Epithelial cell of proximal tubule (primary cell): ENCODE results near the gene CCDC57. TPM values are rescaled to one million over a fixed set of nuclear protein-coding genes. Genes with fewer than 3 reads are reported as not detected.

Source experiments
- DNase-seq: peaks from one replicate; pipeline ENCODE4 v3.0.0-alpha.2; 2011; ENCODE audit warnings: low read depth
- H3K4me3 ChIP-seq: 2 replicates; pipeline ENCODE4 v1.5.1; 2011; ENCODE audit warnings: low read depth, mild to moderate bottlenecking, low read length
- total RNA-seq: library from RNA; depleted of rRNA; stranded (reverse); fragments of >200 nt; gene quantifications from 2 replicates; pipeline ENCODE4 v1.2.3, GENCODE V29; 2015
- TF ChIP-seq, protein P1 (sequence below): conservative IDR thresholded peaks from 2 replicates; pipeline ENCODE4 v1.5.1; 2012; ENCODE audit warnings: low read depth, mild to moderate bottlenecking, low read length

The CCDC57 gene
- total RNA-seq, 1 donor from 2014 or later: 10.8 TPM

GRCh38 chr17:82217530-82218204, 5.0 kb upstream of the CCDC57 start:
- TF ChIP-seq, protein P1, sequence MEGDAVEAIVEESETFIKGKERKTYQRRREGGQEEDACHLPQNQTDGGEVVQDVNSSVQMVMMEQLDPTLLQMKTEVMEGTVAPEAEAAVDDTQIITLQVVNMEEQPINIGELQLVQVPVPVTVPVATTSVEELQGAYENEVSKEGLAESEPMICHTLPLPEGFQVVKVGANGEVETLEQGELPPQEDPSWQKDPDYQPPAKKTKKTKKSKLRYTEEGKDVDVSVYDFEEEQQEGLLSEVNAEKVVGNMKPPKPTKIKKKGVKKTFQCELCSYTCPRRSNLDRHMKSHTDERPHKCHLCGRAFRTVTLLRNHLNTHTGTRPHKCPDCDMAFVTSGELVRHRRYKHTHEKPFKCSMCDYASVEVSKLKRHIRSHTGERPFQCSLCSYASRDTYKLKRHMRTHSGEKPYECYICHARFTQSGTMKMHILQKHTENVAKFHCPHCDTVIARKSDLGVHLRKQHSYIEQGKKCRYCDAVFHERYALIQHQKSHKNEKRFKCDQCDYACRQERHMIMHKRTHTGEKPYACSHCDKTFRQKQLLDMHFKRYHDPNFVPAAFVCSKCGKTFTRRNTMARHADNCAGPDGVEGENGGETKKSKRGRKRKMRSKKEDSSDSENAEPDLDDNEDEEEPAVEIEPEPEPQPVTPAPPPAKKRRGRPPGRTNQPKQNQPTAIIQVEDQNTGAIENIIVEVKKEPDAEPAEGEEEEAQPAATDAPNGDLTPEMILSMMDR: no peak
- DNase-seq: no peak

DNA sequence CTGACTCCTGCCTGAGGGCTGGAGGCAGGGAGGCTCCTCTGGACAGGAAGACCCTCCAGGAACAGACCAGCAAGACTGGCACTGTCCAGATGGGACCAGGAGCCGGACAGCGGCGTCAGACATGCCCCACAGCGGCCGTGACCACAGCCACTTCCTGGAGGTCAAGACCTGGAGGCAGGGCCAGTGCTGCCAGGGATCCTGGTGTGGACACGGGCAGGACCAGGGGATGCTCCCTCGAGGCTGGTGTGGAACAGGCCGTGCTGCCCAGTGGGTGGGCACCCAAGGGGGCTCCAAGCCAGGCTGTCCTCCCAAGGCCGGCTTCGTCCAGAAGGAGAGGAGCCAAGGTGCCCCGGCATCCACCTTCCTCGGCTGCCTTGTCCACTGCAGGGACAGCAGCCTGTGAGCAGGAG, 4.5 kb upstream of the CCDC57 start:
- H3K4me3 ChIP-seq: no peak overlapping the region
- TF ChIP-seq, protein P1: no peak
- no peak for DNase-seq

More at GRCh38 chr17:82217530-82218204, 5.0 kb upstream of the CCDC57 start:
- no peak overlapping the region for H3K4me3 ChIP-seq

DNA sequence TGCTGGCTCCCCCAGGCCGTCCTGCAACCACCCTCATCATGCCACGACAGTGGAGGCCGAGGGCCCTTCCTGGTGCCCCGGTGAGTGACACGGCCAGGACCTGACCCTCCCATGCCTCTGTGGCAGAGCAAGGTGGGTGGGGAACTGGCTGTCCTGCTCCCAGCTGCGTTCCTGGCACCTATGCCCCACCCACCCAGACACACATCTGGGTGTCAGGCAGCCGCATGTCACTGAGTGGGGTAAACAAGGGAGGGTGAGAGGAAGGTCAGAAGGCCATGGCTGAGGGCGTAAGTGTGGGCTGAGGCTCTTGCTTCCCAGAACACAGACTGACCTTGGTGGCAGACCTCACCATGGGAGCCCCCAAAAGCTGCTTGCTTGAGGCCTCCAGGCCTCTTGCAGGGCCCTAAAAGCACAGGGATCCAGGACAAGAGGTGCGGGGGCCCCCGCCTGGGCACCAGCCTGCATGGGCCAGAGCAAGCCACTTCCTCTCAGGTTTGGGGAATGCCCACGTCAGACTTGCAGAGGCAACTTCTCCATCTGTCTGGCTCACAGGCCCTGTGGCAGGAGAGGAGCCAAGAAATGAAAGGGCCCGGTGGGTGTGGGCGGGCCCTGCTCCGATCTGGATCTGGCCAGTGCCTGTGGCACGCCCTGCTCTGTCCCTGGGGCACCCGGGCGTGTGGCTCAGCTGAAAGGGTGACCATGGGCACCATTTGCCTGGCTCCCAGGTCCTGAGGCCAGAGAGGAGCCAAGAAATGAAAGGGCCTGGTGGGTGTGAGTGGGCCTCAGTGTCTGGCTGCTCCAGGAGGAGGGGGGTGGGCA, 3.9 kb upstream of the CCDC57 start:
- no peak for DNase-seq
- H3K4me3 ChIP-seq: no peak overlapping the region
- TF ChIP-seq, protein P1: no peak

GRCh38 chr17:82215972-82216300, 3.3 kb upstream of the CCDC57 start:
- TF ChIP-seq, protein P1: no peak
- DNase-seq: no peak
- H3K4me3 ChIP-seq: no peak overlapping the region

DNA sequence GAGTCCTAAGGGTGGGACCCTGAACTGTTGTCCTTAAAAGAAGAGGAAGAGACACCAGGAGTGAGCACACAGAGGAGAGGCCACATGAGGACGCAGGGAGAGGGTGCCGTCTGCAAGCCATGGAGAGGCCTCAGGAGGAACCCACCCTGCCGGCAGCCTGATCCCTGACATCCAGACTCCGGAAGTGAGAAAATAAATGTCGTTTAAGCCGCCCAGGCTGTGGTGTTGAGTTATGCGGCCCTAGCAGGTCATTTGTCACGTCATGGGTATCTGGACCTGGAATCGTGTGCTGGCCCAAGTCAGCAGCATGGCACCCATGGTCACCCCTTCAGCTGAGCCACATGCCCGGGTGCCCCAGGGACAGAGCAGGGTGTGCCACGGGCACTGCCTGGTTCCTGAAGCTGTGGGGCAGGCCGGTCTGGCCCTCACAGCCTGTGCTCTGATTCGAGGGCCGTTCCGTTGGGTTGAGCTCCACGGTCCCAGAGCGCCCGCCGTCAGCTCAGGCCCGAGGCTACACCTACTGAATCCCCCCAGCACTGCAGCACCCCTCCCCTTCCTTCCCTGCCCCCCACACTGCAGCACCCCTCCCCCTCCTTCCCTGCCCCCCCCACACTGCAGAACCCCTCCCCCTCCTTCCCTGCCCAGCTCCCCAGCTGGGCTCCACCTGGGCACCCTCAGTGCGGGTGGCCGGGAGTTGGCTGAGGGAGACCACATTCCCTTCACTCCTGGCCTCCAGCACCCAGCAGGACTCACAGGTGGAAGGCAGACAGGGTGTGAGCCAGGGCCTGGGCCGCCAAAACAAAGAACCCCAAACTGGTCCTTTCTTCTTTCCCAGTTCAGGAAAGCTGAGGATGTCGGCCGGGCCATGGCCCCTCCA, 2.7 kb upstream of the CCDC57 start:
- no peak overlapping the region for H3K4me3 ChIP-seq
- no peak for DNase-seq
- TF ChIP-seq, protein P1: no peak

GRCh38 chr17:82214012-82214628, 1.5 kb upstream of the CCDC57 start:
- no peak for DNase-seq
- TF ChIP-seq, protein P1: no peak
- no peak overlapping the region for H3K4me3 ChIP-seq
